Measurements from ENCODE around the gene CNN3. TPM values are rescaled to one million over a fixed set of nuclear protein-coding genes. Genes with fewer than 3 reads are reported as not detected.

Gene CNN3
- total and polyA plus RNA-seq, 2 of the 4 experiments (the other 2 are of a cell fraction) = 249 to 552 TPM

- Histone ChIP-seq H3K4me2 (ENCODE audit: low read depth, low read length) (no peak overlapping the region), H4K20me1 (ENCODE audit: insufficient read depth, low read length) (no peaks in the 10 kb centered on the region), H3K27me3 (ENCODE audit: control insufficient read depth, insufficient read depth, low read length) (no peaks in the 10 kb centered on the region), H2BK15ac (ENCODE audit: low read depth, low read length) (peak overlapping the region; percentile 99; the same call in 2 of the 3 replicates), H2BK20ac (ENCODE audit: low read depth, low read length) (peak overlapping the region; percentile 93), H2AFZ (replicated peaks; ENCODE audit: low read length, poor library complexity) (no peak overlapping the region), H2AK5ac (ENCODE audit: low read depth, low read length) (peak overlapping the region; percentile 95), H3K18ac (ENCODE audit: low read depth, low read length) (peak overlapping the region; percentile 79), H3K27ac (ENCODE audit: insufficient read depth, low read length) (peak overlapping the region; percentile 97; the same call in 1 of the 2 replicates), H3K14ac (replicated peaks; ENCODE audit: low read depth, low read length) (peak overlapping the region; percentile 81; the same call in 1 of the 2 replicates), H3K4me1 (ENCODE audit: control insufficient read depth, insufficient read depth, low read length) (peaks cover 32% of the 10 kb centered on the region), H2AK9ac (replicated peaks; ENCODE audit: low read depth, low read length, poor library complexity) (peak overlapping the region; percentile 66), H2BK120ac (ENCODE audit: low read depth, low read length) (peak overlapping the region; percentile 91), H3K4ac (ENCODE audit: low read depth, low read length) (peak overlapping the region; percentile 96), H2BK5ac (ENCODE audit: low read depth, low read length, poor library complexity, severe bottlenecking) (peak overlapping the region; percentile 91), H3K56ac (ENCODE audit: extremely low read depth, insufficient read depth, low read length) (no peak overlapping the region), H3K23ac (ENCODE audit: low read depth, low read length) (peak overlapping the region; percentile 78), H3K9me3 (ENCODE audit: control insufficient read depth, insufficient read depth, low read length) (no peaks in the 10 kb centered on the region), H4K5ac (ENCODE audit: low read depth, low read length) (peak overlapping the region; percentile 50), H3K9me1 (ENCODE audit: insufficient read depth, low read length) (peaks cover 25% of the 10 kb centered on the region), H4K91ac (ENCODE audit: insufficient read depth, low read depth, low read length) (peak overlapping the region; percentile 90), H3K9ac (ENCODE audit: low read depth, low read length) (no peak overlapping the region), H4K8ac (ENCODE audit: low read depth in 2 of 2, low read length in 2 of 2) (peak overlapping the region; percentile 13 to 87; a peak in 2 of 4 replicates), H3K79me1 (ENCODE audit: low read depth in 1 of 2, low read length in 2 of 2) (peaks cover 0 to 25% of the 10 kb centered on the region in 2 experiments; a peak in 2 of 4 replicates), H3K36me3 (ENCODE audit: control insufficient read depth, insufficient read depth, low read length) (no peaks in the 10 kb centered on the region), H3K4me3 (ENCODE audit: insufficient read depth, low read depth, low read length) (no peak overlapping the region)
- ChIA-PET POLR2A (ENCODE audit: unreplicated experiment) (no interaction called here), CTCF (interaction anchor here (0.6 to 4.6 kb wide), 3 partner anchors 8 to 155 kb away, joined by 3 to 26 read pairs (median 3); no protein-coding TSS in a partner anchor)
- dilution Hi-C loops (cut with HindIII; ENCODE audit: low sequenced_read_pairs, unreplicated experiment) (no loop called here), in situ Hi-C loops (cut with MboI; ENCODE audit: low sequenced_read_pairs) (no loop called here), intact Hi-C loops (cut with micrococcal nuclease) (no loop called here)
- WGBS, 2 experiments (ENCODE audit: extremely low coverage in 2 of 2, insufficient read length in 1 of 2) = no CpG with 5 or more reads among the region's 2 CpGs
- no peak for DNase-seq
- BruUV-seq (replicated peaks) = no TSS peak
- TF ChIP-seq MXI1 (IDR thresholded peaks at IDR 0.05; ENCODE audit: borderline replicate concordance, low read depth, low read length) (no peak), NFE2L2 (IDR thresholded peaks at IDR 0.05; ENCODE audit: low read depth, low read length) (no peak), ELK1 (IDR thresholded peaks at IDR 0.05; ENCODE audit: borderline replicate concordance, low read depth, low read length) (no peak), CHD1 (IDR thresholded peaks at IDR 0.05; ENCODE audit: low read depth, low read length) (no peak), CTCF (conservative IDR thresholded peaks at IDR 0.05; ENCODE audit: low read depth, low read length) (no peak), USF2 (IDR thresholded peaks at IDR 0.05; ENCODE audit: low read depth, low read length) (no peak)
- no peak for ATAC-seq (ENCODE audit: low read depth)
Observed at GRCh38 chr1:94862718-94863117, 64.2 kb downstream of the CNN3 start.

Measured in IMR-90 (cell line).